Endothelial cell of umbilical vein (primary cell): Measurements from ENCODE around the gene ADAM10. TPM values are rescaled to one million over a fixed set of nuclear protein-coding genes. Genes with fewer than 3 reads are reported as not detected.

Experiments used
- BruUV-seq: library from RNA; stranded (reverse); fragments of 400-500 nt; replicated peaks from 2 replicates; lab custom pipeline; 2021; lab: Mats Ljungman, UMichigan
- CTCF ChIA-PET: fragments of 300-600, 350-600 bp; sonication (Branson Sonifier 250); formaldehyde crosslinking; loops from one replicate; lab custom pipeline; 2021; ENCODE audit warnings: antibody characterized with exemption, inconsistent platforms; lab: Charles Lee
- POLR2A ChIA-PET: fragments of 300-600, 350-600 bp; sonication (Branson Sonifier 250); formaldehyde crosslinking; loops from one replicate; lab custom pipeline; 2021; ENCODE audit warnings: antibody characterized with exemption, inconsistent platforms; lab: Charles Lee
- DNase-seq: peaks from one replicate; pipeline ENCODE4 v3.0.0-alpha.2; 2011; ENCODE audit warnings: low read depth, low spot score
- FAIRE-seq: peaks from 2 replicates; lab custom pipeline; 2011; peaks lifted over from hg19 to GRCh38; lab: Jason Lieb, UNC
- H2AFZ ChIP-seq: 2 replicates; pipeline ENCODE4 v1.6.0; 2012; ENCODE audit warnings: low read depth, low read length, control low read depth, inconsistent platforms
- H3K27ac ChIP-seq: 2 replicates; pipeline ENCODE4 v1.5.1; 2011; ENCODE audit warnings: low read depth, mild to moderate bottlenecking, control low read depth, low read length, moderate library complexity; ENCODE audit not compliant: insufficient read depth
- H3K27me3 ChIP-seq, 2 experiments: 2 replicates each; pipeline versions ENCODE4 v1.6.0 to v1.6.1; 2011; ENCODE audit warnings: low read length in 2 of 2, mixed read lengths in 1 of 2; ENCODE audit not compliant: control insufficient read depth in 2 of 2, insufficient read depth in 2 of 2
- H3K36me3 ChIP-seq, 2 experiments: 2 replicates in 1 of 2; 3 replicates in 1 of 2; pipeline ENCODE4 v1.5.1; 2011; ENCODE audit warnings: low read length in 2 of 2, mild to moderate bottlenecking in 1 of 2, moderate library complexity in 1 of 2; ENCODE audit not compliant: control insufficient read depth in 2 of 2, insufficient read depth in 2 of 2; ENCODE audit errors: extremely low read depth in 1 of 2
- H3K4me1 ChIP-seq: 3 replicates; pipeline ENCODE4 v1.5.1; 2011; ENCODE audit warnings: mild to moderate bottlenecking, low read length; ENCODE audit not compliant: control insufficient read depth, insufficient read depth; ENCODE audit errors: extremely low read depth
- H3K4me2 ChIP-seq: 2 replicates; pipeline ENCODE4 v1.6.1; 2011; ENCODE audit warnings: low read length, control low read depth, mixed read lengths; ENCODE audit not compliant: insufficient read depth
- H3K4me3 ChIP-seq, 3 experiments: fragments of 200-600 bp in 1 of 3; sonication (generic), shearing (Covaris generic) in 1 of 3; replicated peaks in 1 of 3; 2 replicates each; pipeline ENCODE4 v1.5.1; 2011 to 2016; ENCODE audit warnings: control low read depth in 3 of 3, low read length in 3 of 3, mild to moderate bottlenecking in 2 of 3, inconsistent platforms in 1 of 3, low read depth in 1 of 3, moderate library complexity in 1 of 3; ENCODE audit not compliant: insufficient read depth in 1 of 3
- H3K79me2 ChIP-seq: 2 replicates; pipeline ENCODE4 v1.6.0; 2012; ENCODE audit warnings: low read length, inconsistent platforms; ENCODE audit not compliant: control insufficient read depth, insufficient read depth
- H3K9ac ChIP-seq: replicated peaks from 2 replicates; pipeline ENCODE3; 2011; ENCODE audit warnings: low read length, control low read depth; ENCODE audit not compliant: insufficient read depth; ENCODE audit errors: extremely low read depth
- H3K9me1 ChIP-seq: replicated peaks from 3 replicates; pipeline ENCODE4 v1.6.0; 2011; ENCODE audit warnings: mild to moderate bottlenecking, low read length; ENCODE audit not compliant: control insufficient read depth, insufficient read depth; ENCODE audit errors: extremely low read depth
- H3K9me3 ChIP-seq: replicated peaks from 2 replicates; pipeline ENCODE4 v1.5.1; 2012; ENCODE audit warnings: low read length, inconsistent platforms; ENCODE audit not compliant: control insufficient read depth, insufficient read depth
- H4K20me1 ChIP-seq: replicated peaks from 2 replicates; pipeline ENCODE3; 2011; ENCODE audit warnings: mild to moderate bottlenecking, low read length; ENCODE audit not compliant: control insufficient read depth, insufficient read depth; ENCODE audit errors: extremely low read depth
- EZH2 ChIP-seq: IDR thresholded peaks from 2 replicates; pipeline ENCODE4 v1.6.1; 2012; ENCODE audit warnings: borderline replicate concordance, low read depth, mild to moderate bottlenecking, moderate library complexity, low read length, inconsistent platforms; ENCODE audit not compliant: severe bottlenecking
- FOS ChIP-seq: IDR thresholded peaks from 2 replicates; pipeline ENCODE4 v1.6.1; 2011; ENCODE audit warnings: mild to moderate bottlenecking, low read length, moderate library complexity, borderline replicate concordance; ENCODE audit not compliant: insufficient read depth
- GATA2 ChIP-seq: IDR thresholded peaks from 2 replicates; pipeline ENCODE4 v1.7.0; 2011; ENCODE audit warnings: low read depth, mild to moderate bottlenecking, moderate library complexity, mixed read lengths, low read length; ENCODE audit not compliant: insufficient read length, insufficient read depth
- JUN ChIP-seq: IDR thresholded peaks from 2 replicates; pipeline ENCODE4 v1.6.1; 2011; ENCODE audit warnings: borderline replicate concordance, low read depth; ENCODE audit not compliant: insufficient read length, insufficient read depth
- MAX ChIP-seq: IDR thresholded peaks from 2 replicates; pipeline ENCODE4 v1.6.1; 2011; ENCODE audit not compliant: insufficient read depth, insufficient read length
- MYC ChIP-seq: IDR thresholded peaks from one replicate; pipeline ENCODE4 v1.6.1; 2011; ENCODE audit warnings: mild to moderate bottlenecking, low read depth, low read length
- POLR2A ChIP-seq: IDR thresholded peaks from 2 replicates; pipeline ENCODE4 v1.6.1; 2012; ENCODE audit warnings: low read depth, mild to moderate bottlenecking, control low read depth, low read length
- POLR2AphosphoS5 ChIP-seq: IDR thresholded peaks from 2 replicates; pipeline ENCODE4 v1.6.1; 2012; ENCODE audit warnings: low read depth, mild to moderate bottlenecking, control low read depth, low read length, moderate library complexity; ENCODE audit not compliant: insufficient read depth
- dilution Hi-C: fragments of 300-500 bp; cut with MboI; formaldehyde crosslinking; loops from one replicate; pipeline ENCODE4 v1.15.0; 2019; ENCODE audit warnings: low sequenced_read_pairs; ENCODE audit not compliant: extremely low pct_ligation_motif_present
- intact Hi-C: fragments of 100-400 bp; cut with micrococcal nuclease; formaldehyde crosslinking; loops from one replicate; pipeline ENCODE4 v1.10.0; 2022
- polyA plus RNA-seq, 4 experiments: library from polyadenylated mRNA; depleted of rRNA in 3 of 4; stranded (reverse) in 3 of 4; unstranded in 1 of 4; fragments of >200 nt; gene quantifications; 2 replicates each; pipeline versions ENCODE4 v1.2.1 to v1.2.3, GENCODE V29; 2011 to 2012; ENCODE audit warnings: missing spikeins in 1 of 4
- total RNA-seq: library from RNA; stranded (reverse); gene quantifications from 2 replicates; pipeline ENCODE4 v1.2.3, GENCODE V29; 2021
- TF ChIP-seq, protein P1 (sequence below), 2 donors: IDR thresholded peaks; 1 replicate in 1 of 2; 2 replicates in 1 of 2; pipeline ENCODE4 v1.5.1; 2011; ENCODE audit warnings: low read length in 2 of 2, mild to moderate bottlenecking in 2 of 2, moderate library complexity in 2 of 2, control low read depth in 1 of 2, inconsistent platforms in 1 of 2, low read depth in 1 of 2; ENCODE audit not compliant: insufficient read depth in 1 of 2; ENCODE audit errors: extremely low read depth in 1 of 2

Gene ADAM10
- total and polyA plus RNA-seq, 2 donors (not counting 3 experiments of a cell fraction or from before 2014, with no cell fraction given), result 91.3 to 203 TPM

GRCh38 chr15:58627701-58628100, 121.8 kb downstream of the ADAM10 start:
- dilution Hi-C loops, result no loop called here
- no peak overlapping the region for H3K9ac ChIP-seq
- peaks cover 0 to 2% of the 10 kb centered on the region in 2 experiments for H3K36me3 ChIP-seq
- BruUV-seq, result no TSS peak
- POLR2A ChIA-PET, result no interaction called here
- H3K27me3 ChIP-seq, result no peaks in the 10 kb centered on the region
- intact Hi-C loops, result no loop called here
- peak overlapping the region in 1 of 3 experiments; percentile 22 for H3K4me3 ChIP-seq
- peaks cover 21% of the 10 kb centered on the region for H3K4me1 ChIP-seq
- peak; percentile 49 for DNase-seq
- no peaks in the 10 kb centered on the region for H3K9me3 ChIP-seq
- peak overlapping the region; percentile 92 for H3K4me2 ChIP-seq
- no peak for TF ChIP-seq POLR2A
- no peak for TF ChIP-seq FOS
- TF ChIP-seq GATA2, result no peak
- TF ChIP-seq, protein P1, sequence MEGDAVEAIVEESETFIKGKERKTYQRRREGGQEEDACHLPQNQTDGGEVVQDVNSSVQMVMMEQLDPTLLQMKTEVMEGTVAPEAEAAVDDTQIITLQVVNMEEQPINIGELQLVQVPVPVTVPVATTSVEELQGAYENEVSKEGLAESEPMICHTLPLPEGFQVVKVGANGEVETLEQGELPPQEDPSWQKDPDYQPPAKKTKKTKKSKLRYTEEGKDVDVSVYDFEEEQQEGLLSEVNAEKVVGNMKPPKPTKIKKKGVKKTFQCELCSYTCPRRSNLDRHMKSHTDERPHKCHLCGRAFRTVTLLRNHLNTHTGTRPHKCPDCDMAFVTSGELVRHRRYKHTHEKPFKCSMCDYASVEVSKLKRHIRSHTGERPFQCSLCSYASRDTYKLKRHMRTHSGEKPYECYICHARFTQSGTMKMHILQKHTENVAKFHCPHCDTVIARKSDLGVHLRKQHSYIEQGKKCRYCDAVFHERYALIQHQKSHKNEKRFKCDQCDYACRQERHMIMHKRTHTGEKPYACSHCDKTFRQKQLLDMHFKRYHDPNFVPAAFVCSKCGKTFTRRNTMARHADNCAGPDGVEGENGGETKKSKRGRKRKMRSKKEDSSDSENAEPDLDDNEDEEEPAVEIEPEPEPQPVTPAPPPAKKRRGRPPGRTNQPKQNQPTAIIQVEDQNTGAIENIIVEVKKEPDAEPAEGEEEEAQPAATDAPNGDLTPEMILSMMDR (IDR thresholded peaks at IDR 0.05; ENCODE audit: extremely low read depth in 1 of 2, insufficient read depth in 1 of 2, low read depth in 1 of 2, low read length in 2 of 2), result no peak
- TF ChIP-seq MYC, result no peak
- no peak for TF ChIP-seq POLR2AphosphoS5
- no peak for TF ChIP-seq MAX
- no peak for TF ChIP-seq JUN
- no peak for TF ChIP-seq EZH2
- H3K79me2 ChIP-seq, result no peaks in the 10 kb centered on the region
- no peaks in the 10 kb centered on the region for H3K9me1 ChIP-seq
- no peak overlapping the region for H2AFZ ChIP-seq
- CTCF ChIA-PET, result interaction anchor here (0.7 to 1.3 kb wide), 6 partner anchors 11 to 905 kb away, joined by 3 read pairs; partner anchors contain the start of gene MINDY2
- FAIRE-seq, result peak; percentile 71
- no peaks in the 10 kb centered on the region for H4K20me1 ChIP-seq
- peak overlapping the region; percentile 57 for H3K27ac ChIP-seq
